H1 (cell line): ENCODE results near the gene UBE2H. TPM values are rescaled to one million over a fixed set of nuclear protein-coding genes. Genes with fewer than 3 reads are reported as not detected.
A peak's percentile ranks its signal among the peaks of the same experiment; 100 is the strongest.

ENCODE experiments used
- CTCF ChIA-PET: fragments of 300-600 bp; sonication (Branson Sonifier 250); formaldehyde crosslinking; loops from one replicate; lab custom pipeline; 2021; ENCODE audit not compliant: partially characterized antibody; lab: Charles Lee
- POLR2A ChIA-PET: fragments of 300-600 bp; sonication (Branson Sonifier 250); formaldehyde crosslinking; loops from one replicate; lab custom pipeline; 2021; ENCODE audit warnings: inconsistent platforms; ENCODE audit not compliant: partially characterized antibody; lab: Charles Lee
- DNase-seq, 2 experiments: peaks; one replicate each; pipeline versions ENCODE4 v3.0.0 to v3.0.0-alpha.2; 2010 to 2022; ENCODE audit warnings: low spot score in 2 of 2, low read depth in 1 of 2, mixed read lengths in 1 of 2
- FAIRE-seq: peaks from 2 replicates; lab custom pipeline; 2011; peaks lifted over from hg19 to GRCh38; lab: Jason Lieb, UNC
- H2AFZ ChIP-seq: 2 replicates; pipeline ENCODE4 v1.8.1; 2012; ENCODE audit warnings: low read length, inconsistent platforms
- H2AK5ac ChIP-seq: 2 replicates; pipeline ENCODE4 v1.6.1; 2013; ENCODE audit warnings: low read depth, low read length
- H2BK120ac ChIP-seq: replicated peaks from 2 replicates; pipeline ENCODE3; 2013; ENCODE audit warnings: low read depth, low read length, inconsistent platforms
- H2BK12ac ChIP-seq: 2 replicates; pipeline ENCODE4 v1.6.1; 2013; ENCODE audit warnings: low read depth, low read length
- H2BK15ac ChIP-seq: 2 replicates; pipeline ENCODE4 v1.6.1; 2013; ENCODE audit warnings: low read length
- H2BK20ac ChIP-seq: 2 replicates; pipeline ENCODE4 v1.6.1; 2013; ENCODE audit warnings: low read length
- H2BK5ac ChIP-seq: 2 replicates; pipeline ENCODE4 v1.6.1; 2013; ENCODE audit warnings: low read depth, low read length
- H3K14ac ChIP-seq: 2 replicates; pipeline ENCODE4 v1.6.1; 2013; ENCODE audit warnings: inconsistent platforms; ENCODE audit not compliant: insufficient read length
- H3K18ac ChIP-seq: 2 replicates; pipeline ENCODE4 v1.6.1; 2013; ENCODE audit warnings: low read length; ENCODE audit errors: extremely low read depth
- H3K23ac ChIP-seq: 2 replicates; pipeline ENCODE4 v1.6.1; 2013; ENCODE audit warnings: inconsistent platforms; ENCODE audit not compliant: insufficient read length
- H3K23me2 ChIP-seq: 2 replicates; pipeline ENCODE4 v1.6.1; 2013; ENCODE audit warnings: low read depth, low read length
- H3K27ac ChIP-seq: 2 replicates; pipeline ENCODE4 v1.6.1; 2011; ENCODE audit warnings: low read depth, low read length, inconsistent platforms
- H3K27me3 ChIP-seq, 4 experiments: replicated peaks in 1 of 4; 1 replicate in 1 of 4; 2 replicates in 3 of 4; pipeline versions ENCODE4 v1.6.1 to v1.8.1; 2011 to 2013; ENCODE audit warnings: low read length in 3 of 4, mild to moderate bottlenecking in 3 of 4, inconsistent platforms in 2 of 4, mixed read lengths in 2 of 4, moderate library complexity in 1 of 4; ENCODE audit not compliant: control insufficient read depth in 3 of 4, insufficient read depth in 3 of 4; ENCODE audit errors: extremely low read depth in 1 of 4
- H3K36me3 ChIP-seq, 4 experiments: 2 replicates each; pipeline versions ENCODE4 v1.6.1 to v1.8.1; 2011 to 2013; ENCODE audit warnings: mild to moderate bottlenecking in 4 of 4, low read length in 3 of 4, moderate library complexity in 2 of 4, control low read depth in 1 of 4, inconsistent platforms in 1 of 4; ENCODE audit not compliant: insufficient read depth in 4 of 4, control insufficient read depth in 2 of 4
- H3K4ac ChIP-seq: replicated peaks from 2 replicates; pipeline ENCODE3; 2013; ENCODE audit warnings: low read length, low read depth, mixed read lengths, inconsistent platforms; ENCODE audit not compliant: insufficient read length
- H3K4me1 ChIP-seq, 4 experiments: replicated peaks in 1 of 4; 1 replicate in 1 of 4; 2 replicates in 3 of 4; pipeline versions ENCODE4 v1.6.1 to v1.8.1; 2011 to 2013; ENCODE audit warnings: low read length in 3 of 4, inconsistent platforms in 2 of 4, mixed read lengths in 1 of 4; ENCODE audit not compliant: insufficient read depth in 4 of 4, control insufficient read depth in 3 of 4
- H3K4me2 ChIP-seq, 2 experiments: 2 replicates each; pipeline versions ENCODE4 v1.6.1 to v1.8.1; 2011 to 2013; ENCODE audit warnings: low read depth in 2 of 2, low read length in 2 of 2, control low read depth in 1 of 2, inconsistent platforms in 1 of 2, mild to moderate bottlenecking in 1 of 2; ENCODE audit not compliant: insufficient read depth in 1 of 2
- H3K4me3 ChIP-seq, 4 experiments: fragments of 200-600, 300-600 bp in 1 of 4; sonication (generic), shearing (Covaris generic), sonication (Bioruptor Twin) in 1 of 4; 2 replicates each; pipeline versions ENCODE4 v1.5.1 to v1.8.1; 2011 to 2016; ENCODE audit warnings: low read length in 4 of 4, low read depth in 3 of 4, control low read depth in 2 of 4, inconsistent platforms in 2 of 4, mild to moderate bottlenecking in 2 of 4, mixed read lengths in 1 of 4, moderate library complexity in 1 of 4; ENCODE audit not compliant: insufficient read depth in 2 of 4; ENCODE audit errors: extremely low read depth in 1 of 4
- H3K56ac ChIP-seq: replicated peaks from 2 replicates; pipeline ENCODE3; 2013; ENCODE audit warnings: low read depth, mild to moderate bottlenecking, mixed read lengths, low read length, inconsistent platforms; ENCODE audit not compliant: insufficient read length
- H3K79me1 ChIP-seq: 2 replicates; pipeline ENCODE4 v1.6.1; 2013; ENCODE audit warnings: low read depth, low read length, control low read depth
- H3K79me2 ChIP-seq, 2 experiments: 2 replicates each; pipeline versions ENCODE4 v1.6.1 to v1.8.1; 2012 to 2013; ENCODE audit warnings: low read length in 2 of 2, mild to moderate bottlenecking in 2 of 2, inconsistent platforms in 1 of 2; ENCODE audit not compliant: insufficient read depth in 2 of 2, control insufficient read depth in 1 of 2
- H3K9ac ChIP-seq, 4 experiments: replicated peaks in 1 of 4; 1 replicate in 1 of 4; 2 replicates in 3 of 4; pipeline versions ENCODE4 v1.6.1 to v1.8.1; 2011 to 2013; ENCODE audit warnings: low read depth in 3 of 4, low read length in 3 of 4, control low read depth in 2 of 4, mild to moderate bottlenecking in 2 of 4, moderate library complexity in 2 of 4, inconsistent platforms in 1 of 4; ENCODE audit errors: extremely low read depth in 1 of 4
- H3K9me3 ChIP-seq, 2 experiments: 2 replicates each; pipeline versions ENCODE4 v1.6.1 to v1.8.1; 2012 to 2013; ENCODE audit warnings: mild to moderate bottlenecking in 2 of 2, moderate library complexity in 2 of 2, control low read depth in 1 of 2, inconsistent platforms in 1 of 2, low read depth in 1 of 2, low read length in 1 of 2, mixed read lengths in 1 of 2; ENCODE audit not compliant: insufficient read depth in 2 of 2
- H4K20me1 ChIP-seq, 2 experiments: replicated peaks in 1 of 2; 2 replicates each; pipeline versions ENCODE3 to v1.8.1; 2011 to 2013; ENCODE audit warnings: inconsistent platforms in 2 of 2, low read length in 2 of 2, mild to moderate bottlenecking in 1 of 2; ENCODE audit not compliant: insufficient read depth in 2 of 2, control insufficient read depth in 1 of 2
- H4K5ac ChIP-seq: 2 replicates; pipeline ENCODE4 v1.6.1; 2013; ENCODE audit warnings: low read length, low read depth, mixed read lengths, inconsistent platforms; ENCODE audit not compliant: insufficient read length
- H4K8ac ChIP-seq: 2 replicates; pipeline ENCODE4 v1.8.0; 2013; ENCODE audit warnings: mild to moderate bottlenecking, moderate library complexity, low read length, inconsistent platforms; ENCODE audit not compliant: insufficient read depth; ENCODE audit errors: extremely low read depth
- H4K91ac ChIP-seq: replicated peaks from 2 replicates; pipeline ENCODE3; 2013; ENCODE audit warnings: low read length, mixed read lengths, inconsistent platforms; ENCODE audit not compliant: insufficient read length
- EP300 ChIP-seq, 2 experiments: IDR thresholded peaks; 1 replicate in 1 of 2; 2 replicates in 1 of 2; pipeline ENCODE4 v1.6.1; 2011 to 2012; ENCODE audit warnings: low read depth in 2 of 2, low read length in 2 of 2, mild to moderate bottlenecking in 2 of 2, borderline replicate concordance in 1 of 2, inconsistent platforms in 1 of 2, moderate library complexity in 1 of 2
- SP1 ChIP-seq: IDR thresholded peaks from 2 replicates; pipeline ENCODE4 v1.6.1; 2011; ENCODE audit warnings: low read depth, low read length
- SUZ12 ChIP-seq: fragments of 200-600 bp; sonication (generic); IDR thresholded peaks from 2 replicates; pipeline ENCODE4 v1.6.1; 2012; ENCODE audit warnings: mild to moderate bottlenecking, inconsistent platforms, low read length, moderate library complexity, mixed read lengths
- WGBS, 2 experiments: shearing (Covaris generic) in 1 of 2; methylation state at CpG; one replicate each; pipeline versions ENCODE4 v1.1.6 to v1.1.7; 2013 to 2015; ENCODE audit warnings: low lambda C conversion rate in 2 of 2, mixed read lengths in 2 of 2, inconsistent platforms in 1 of 2, low coverage in 1 of 2, missing lambda C conversion rate in 1 of 2; ENCODE audit not compliant: insufficient replicate concordance in 2 of 2, insufficient coverage in 1 of 2, insufficient read length in 1 of 2; ENCODE audit errors: extremely low coverage in 1 of 2, missing lambda C conversion rate in 1 of 2; 5-methylcytosine and 5-hydroxymethylcytosine counted together
- polyA plus RNA-seq, 7 experiments: library from polyadenylated mRNA; depleted of rRNA in 3 of 7; stranded (reverse) in 5 of 7; unstranded in 2 of 7; fragments of >200 nt in 5 of 7; fragments of 200-250 nt in 2 of 7; gene quantifications; 1 replicate in 5 of 7; 2 replicates in 1 of 7; 4 replicates in 1 of 7; pipeline versions ENCODE4 v1.2.1 to v1.2.3, GENCODE V29; 2011 to 2013; ENCODE audit warnings: missing spikeins in 2 of 7, mixed read lengths in 2 of 7
- total RNA-seq: library from RNA; stranded (reverse); fragmentation: NEBNext Ultra II Directional; extraction: Animal tissue kit (Norgen Biotek cat#: 25700); gene quantifications from 2 replicates; pipeline ENCODE4 v1.2.1, GENCODE V29; 2021

Gene UBE2H
- total and polyA plus RNA-seq, 2 of the 8 experiments (the other 6 are each of a cell fraction or from before 2014, with no cell fraction given) = 30.6 to 62.2 TPM

- no peak overlapping the region for H3K56ac ChIP-seq
- H4K8ac ChIP-seq = no peak overlapping the region
- H2BK20ac ChIP-seq = no peak overlapping the region
- H2BK12ac ChIP-seq = 0 out of 2 replicates have a peak overlapping the region, but pooled peaks have one; percentile 23
- H3K27me3 ChIP-seq = no peaks in the 10 kb centered on the region
- no peak overlapping the region for H3K14ac ChIP-seq
- no peak overlapping the region for H2BK15ac ChIP-seq
- no peaks in the 10 kb centered on the region for H3K9me3 ChIP-seq
- FAIRE-seq = peak; percentile 58
- no peaks in the 10 kb centered on the region for H3K79me2 ChIP-seq
- no peak overlapping the region for H3K4ac ChIP-seq
- no peak overlapping the region for H2AK5ac ChIP-seq
- H4K5ac ChIP-seq = no peak overlapping the region
- no peak overlapping the region for H2BK120ac ChIP-seq
- no peak overlapping the region for H4K91ac ChIP-seq
- POLR2A ChIA-PET = interaction anchor here (0.6 to 1.7 kb wide), 2 partner anchors 23 to 142 kb away, joined by 3 read pairs; no protein-coding TSS in a partner anchor
- H3K4me2 ChIP-seq = no peak overlapping the region
- H3K79me1 ChIP-seq = no peaks in the 10 kb centered on the region
- no peak overlapping the region for H2AFZ ChIP-seq
- H3K4me3 ChIP-seq = no peak overlapping the region
- no peak overlapping the region for H3K27ac ChIP-seq
- H3K23ac ChIP-seq = no peak overlapping the region
- CTCF ChIA-PET = no interaction called here
- no peaks in the 10 kb centered on the region for H3K23me2 ChIP-seq
- H3K4me1 ChIP-seq = peaks cover 3 to 11% (median 6%) of the 10 kb centered on the region in 4 experiments; a peak in 6 of 7 replicates
- WGBS, 2 experiments = 75% methylated on average over 5 of the region's 5 CpGs; no CpG with 5 or more reads in 1 of the 2 experiments
- H3K36me3 ChIP-seq = no peaks in the 10 kb centered on the region
- H4K20me1 ChIP-seq = no peaks in the 10 kb centered on the region
- no peak for TF ChIP-seq SP1
- no peak for TF ChIP-seq SUZ12
- no peak for TF ChIP-seq EP300 (IDR thresholded peaks at IDR 0.05; ENCODE audit: borderline replicate concordance in 1 of 2, low read depth in 2 of 2, low read length in 2 of 2)
- TF ChIP-seq, all 59 proteins: peak for 0
- Histone ChIP-seq H2BK5ac (no peak overlapping the region), H3K18ac (no peak overlapping the region), H3K9ac (no peak overlapping the region)
- DNase-seq = no peak
These were observed 150.9 kb downstream of the UBE2H start for GRCh38 chr7:129801882-129802281.
